ENCODE results near the gene BCL2.

Gene BCL2

GRCh38 chr18:63177919-63178821 is 141.4 kb downstream of the BCL2 start:
- FAIRE-seq = no peak

- no peak for FAIRE-seq
Observed at GRCh38 chr18:63177259-63177658, 142.3 kb downstream of the BCL2 start.

- FAIRE-seq = no peak
Observed at GRCh38 chr18:63175264-63175663, 144.3 kb downstream of the BCL2 start.

- no peak for FAIRE-seq
Observed at GRCh38 chr18:63173983-63174382, 145.6 kb downstream of the BCL2 start.

- no peak for FAIRE-seq
Observed at GRCh38 chr18:63169853-63170252, 149.7 kb downstream of the BCL2 start.

GRCh38 chr18:63168287-63168686 is 151.3 kb downstream of the BCL2 start:
- no peak for FAIRE-seq

GRCh38 chr18:63166142-63166541 is 153.4 kb downstream of the BCL2 start:
- FAIRE-seq = no peak

GRCh38 chr18:63164396-63164795 is 155.2 kb downstream of the BCL2 start:
- no peak for FAIRE-seq

- FAIRE-seq = no peak
Observed at GRCh38 chr18:63162271-63163014, 157.1 kb downstream of the BCL2 start.

GRCh38 chr18:63161761-63162195 is 157.8 kb downstream of the BCL2 start:
- FAIRE-seq = no peak

- FAIRE-seq = no peak
Observed at GRCh38 chr18:63161032-63161760, 158.4 kb downstream of the BCL2 start.

GRCh38 chr18:63160172-63160995 is 159.2 kb downstream of the BCL2 start:
- no peak for FAIRE-seq

GRCh38 chr18:63159590-63159989 is 160.0 kb downstream of the BCL2 start:
- FAIRE-seq = no peak

- FAIRE-seq = no peak
Observed at GRCh38 chr18:63158676-63159291, 160.8 kb downstream of the BCL2 start.

GRCh38 chr18:63158012-63158631 is 161.4 kb downstream of the BCL2 start:
- no peak for FAIRE-seq

GRCh38 chr18:63157293-63158011 is 162.1 kb downstream of the BCL2 start:
- no peak for FAIRE-seq

- FAIRE-seq = no peak
Observed at GRCh38 chr18:63155910-63156773, 163.4 kb downstream of the BCL2 start.

GRCh38 chr18:63155169-63155852 is 164.3 kb downstream of the BCL2 start:
- FAIRE-seq = no peak

All from TTC549 (cell line).